ENCODE data around the gene GFAP.

DNA sequence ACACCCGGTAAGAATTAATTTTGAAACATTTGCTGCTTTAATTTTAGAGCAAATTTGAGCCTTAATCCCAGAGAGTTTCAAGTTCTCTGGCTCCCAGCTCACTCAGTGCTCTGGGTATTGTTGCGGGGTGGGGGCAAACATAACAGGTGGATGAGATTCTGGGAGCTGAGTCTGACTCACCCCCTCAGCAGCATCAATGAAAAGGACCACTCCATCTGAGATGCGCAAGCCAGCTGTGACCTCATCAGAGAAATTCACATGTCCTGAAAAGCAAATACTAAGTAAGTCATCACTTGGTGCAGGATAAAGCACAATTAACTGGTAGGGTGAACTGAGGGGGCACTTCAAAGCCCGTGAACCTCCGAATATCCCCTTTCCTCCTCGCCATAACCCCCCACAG is 35.9 kb downstream of the GFAP start:
- TF ChIP-seq, protein P1, sequence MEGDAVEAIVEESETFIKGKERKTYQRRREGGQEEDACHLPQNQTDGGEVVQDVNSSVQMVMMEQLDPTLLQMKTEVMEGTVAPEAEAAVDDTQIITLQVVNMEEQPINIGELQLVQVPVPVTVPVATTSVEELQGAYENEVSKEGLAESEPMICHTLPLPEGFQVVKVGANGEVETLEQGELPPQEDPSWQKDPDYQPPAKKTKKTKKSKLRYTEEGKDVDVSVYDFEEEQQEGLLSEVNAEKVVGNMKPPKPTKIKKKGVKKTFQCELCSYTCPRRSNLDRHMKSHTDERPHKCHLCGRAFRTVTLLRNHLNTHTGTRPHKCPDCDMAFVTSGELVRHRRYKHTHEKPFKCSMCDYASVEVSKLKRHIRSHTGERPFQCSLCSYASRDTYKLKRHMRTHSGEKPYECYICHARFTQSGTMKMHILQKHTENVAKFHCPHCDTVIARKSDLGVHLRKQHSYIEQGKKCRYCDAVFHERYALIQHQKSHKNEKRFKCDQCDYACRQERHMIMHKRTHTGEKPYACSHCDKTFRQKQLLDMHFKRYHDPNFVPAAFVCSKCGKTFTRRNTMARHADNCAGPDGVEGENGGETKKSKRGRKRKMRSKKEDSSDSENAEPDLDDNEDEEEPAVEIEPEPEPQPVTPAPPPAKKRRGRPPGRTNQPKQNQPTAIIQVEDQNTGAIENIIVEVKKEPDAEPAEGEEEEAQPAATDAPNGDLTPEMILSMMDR (IDR thresholded peaks at IDR 0.05), result no peak
- TF ChIP-seq POLR2A (IDR thresholded peaks at IDR 0.05), result no peak
